ENCODE results near the gene MYRF. TPM values are rescaled to one million over a fixed set of nuclear protein-coding genes. Genes with fewer than 3 reads are reported as not detected.

The MYRF gene
- total and polyA plus RNA-seq, 9 of the 15 experiments (the other 6 are each of a cell fraction or from before 2014, with no cell fraction given) = 2.3 to 25.8 (median 7.1) TPM

- TF ChIP-seq ZBTB11 (CRISPR knock-in tag; IDR thresholded peaks at IDR 0.05) (peak; percentile 77 to 96 (median 79); a peak in 5 of 6 replicates), AFF1 (IDR thresholded peaks at IDR 0.05; ENCODE audit: low read depth in 1 of 2, partially characterized antibody in 2 of 2) (peak; percentile 92 to 99), NBN (IDR thresholded peaks at IDR 0.05; ENCODE audit: low read depth) (peak; percentile 83; the same call in 1 of the 2 replicates), DPF2 (IDR thresholded peaks at IDR 0.05) (0 out of 2 replicates have a peak, but pooled peaks have one; percentile 50), XRCC4 (IDR thresholded peaks at IDR 0.05; ENCODE audit: extremely low read depth, insufficient read depth, insufficient read length) (no peak), THAP7 (CRISPR knock-in tag; IDR thresholded peaks at IDR 0.05) (peak; percentile 20; the same call in 1 of the 2 replicates), ZNF23 (CRISPR knock-in tag; IDR thresholded peaks at IDR 0.05) (no peak), SMARCB1 (IDR thresholded peaks at IDR 0.05; ENCODE audit: insufficient read length, low read depth) (no peak), HDAC2 (IDR thresholded peaks at IDR 0.05) (no peak), STAG1 (CRISPR knock-in tag; IDR thresholded peaks at IDR 0.05; ENCODE audit: borderline replicate concordance) (no peak), DMBX1 (CRISPR knock-in tag; IDR thresholded peaks at IDR 0.05; ENCODE audit: borderline replicate concordance) (no peak), RFX7 (CRISPR knock-in tag; IDR thresholded peaks at IDR 0.05) (no peak), KDM1A (IDR thresholded peaks at IDR 0.05) (no peak), CAMTA2 (CRISPR knock-in tag; conservative IDR thresholded peaks at IDR 0.05) (no peak), CHD2 (IDR thresholded peaks at IDR 0.05; ENCODE audit: low read depth, low read length) (no peak; the same call in 1 of the 2 replicates), KLF1 (tag; IDR thresholded peaks at IDR 0.05) (peak; percentile 17; the same call in 1 of the 2 replicates), ETV6 (IDR thresholded peaks at IDR 0.05; ENCODE audit: borderline replicate concordance in 1 of 2, low read depth in 2 of 2, low read length in 1 of 2) (no peak), ETV6 (CRISPR knock-in tag; IDR thresholded peaks at IDR 0.05; ENCODE audit: borderline replicate concordance) (peak; percentile 53; the same call in 1 of the 2 replicates)
These were observed 40.1 kb downstream of the MYRF start, which contains the start of the genes FEN1 and TMEM258 (continued) for GRCh38 chr11:61792310-61793082.

Measured in K562 (cell line).